GM12872 (cell line): ENCODE measurements around the gene CD80.

Source experiments
- TF ChIP-seq, protein P1 (sequence below): IDR thresholded peaks from 3 replicates; pipeline ENCODE4 v1.5.1; 2011; ENCODE audit warnings: low read depth, mild to moderate bottlenecking, low read length, moderate library complexity; ENCODE audit not compliant: insufficient read depth

The CD80 gene

DNA sequence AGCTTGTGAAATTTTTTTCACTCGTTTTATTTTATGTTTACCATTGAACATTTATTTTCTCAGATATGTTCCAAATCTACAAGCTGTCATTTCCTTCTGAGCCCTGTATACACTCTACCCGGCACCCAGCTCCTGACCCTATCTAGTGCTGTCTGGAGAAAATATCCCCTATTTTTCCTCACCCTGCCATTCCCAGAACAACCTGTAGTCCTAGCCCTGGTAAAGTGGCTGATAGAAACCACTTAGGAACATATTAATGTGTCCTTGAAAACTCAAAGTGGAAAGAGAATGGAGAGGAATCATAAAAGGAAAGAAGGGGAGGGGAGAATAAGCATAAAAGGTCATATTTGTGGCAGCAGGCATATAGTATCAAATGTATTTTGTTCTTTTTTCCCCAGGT, 69.3 kb downstream of the CD80 start:
- TF ChIP-seq, protein P1, sequence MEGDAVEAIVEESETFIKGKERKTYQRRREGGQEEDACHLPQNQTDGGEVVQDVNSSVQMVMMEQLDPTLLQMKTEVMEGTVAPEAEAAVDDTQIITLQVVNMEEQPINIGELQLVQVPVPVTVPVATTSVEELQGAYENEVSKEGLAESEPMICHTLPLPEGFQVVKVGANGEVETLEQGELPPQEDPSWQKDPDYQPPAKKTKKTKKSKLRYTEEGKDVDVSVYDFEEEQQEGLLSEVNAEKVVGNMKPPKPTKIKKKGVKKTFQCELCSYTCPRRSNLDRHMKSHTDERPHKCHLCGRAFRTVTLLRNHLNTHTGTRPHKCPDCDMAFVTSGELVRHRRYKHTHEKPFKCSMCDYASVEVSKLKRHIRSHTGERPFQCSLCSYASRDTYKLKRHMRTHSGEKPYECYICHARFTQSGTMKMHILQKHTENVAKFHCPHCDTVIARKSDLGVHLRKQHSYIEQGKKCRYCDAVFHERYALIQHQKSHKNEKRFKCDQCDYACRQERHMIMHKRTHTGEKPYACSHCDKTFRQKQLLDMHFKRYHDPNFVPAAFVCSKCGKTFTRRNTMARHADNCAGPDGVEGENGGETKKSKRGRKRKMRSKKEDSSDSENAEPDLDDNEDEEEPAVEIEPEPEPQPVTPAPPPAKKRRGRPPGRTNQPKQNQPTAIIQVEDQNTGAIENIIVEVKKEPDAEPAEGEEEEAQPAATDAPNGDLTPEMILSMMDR, result no peak

DNA sequence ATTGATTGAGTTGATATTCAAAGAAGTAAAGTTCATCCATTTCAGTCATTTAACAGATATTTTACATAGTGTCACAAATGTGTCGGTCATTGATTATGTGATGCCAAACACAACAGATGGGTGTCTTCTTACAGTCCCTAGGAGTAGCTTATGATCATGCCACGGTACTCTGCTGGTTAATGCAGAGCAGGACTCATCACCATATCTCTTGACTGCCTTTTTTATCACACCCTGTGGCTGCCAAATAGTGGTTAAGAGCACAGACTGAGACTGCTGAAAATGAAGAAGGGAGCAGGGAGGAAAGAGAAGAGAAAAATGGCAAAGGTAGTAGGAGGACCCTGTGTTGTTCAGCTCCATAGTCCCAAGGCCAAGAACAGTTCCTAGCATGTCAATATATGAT, 73.9 kb downstream of the CD80 start:
- TF ChIP-seq, protein P1, result no peak

DNA sequence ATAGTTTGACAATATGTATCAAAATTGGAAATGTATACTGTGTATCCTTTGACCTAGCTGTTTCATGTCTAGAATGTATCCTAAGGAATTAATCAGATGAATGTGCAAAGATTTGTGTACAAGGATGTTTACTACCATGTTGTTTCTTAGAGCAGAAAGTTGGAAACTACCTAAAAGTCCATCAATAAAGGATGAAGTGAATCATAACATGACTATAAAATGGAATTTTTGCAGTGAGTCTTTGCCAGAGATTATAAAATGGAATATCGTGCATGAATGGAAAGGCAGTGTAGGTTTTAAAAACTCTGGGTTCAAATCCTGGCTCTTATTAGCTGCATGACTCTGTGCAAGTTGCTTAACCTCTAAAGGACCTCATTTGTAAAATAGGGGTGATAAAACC, 76.3 kb downstream of the CD80 start:
- TF ChIP-seq, protein P1, result no peak

DNA sequence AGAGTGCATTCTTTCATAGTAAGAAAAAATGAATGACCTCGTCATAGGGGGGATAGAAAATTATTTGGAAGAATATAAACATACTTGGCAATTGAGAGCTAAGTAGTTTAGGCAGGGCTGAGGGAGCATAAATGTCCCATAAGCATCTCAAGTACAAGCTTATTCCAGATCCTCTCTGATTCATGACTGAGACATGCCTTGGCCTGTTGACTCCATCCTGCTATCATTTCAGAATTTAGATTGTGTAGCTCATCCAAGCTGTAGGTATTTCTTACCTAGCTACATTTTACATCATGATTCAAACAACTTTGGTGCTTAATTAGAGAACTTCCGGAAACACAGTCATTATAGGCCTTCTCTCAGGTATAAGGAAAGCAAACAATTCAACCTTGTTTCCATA, 78.3 kb downstream of the CD80 start:
- TF ChIP-seq, protein P1, result no peak
